H9 (cell line): ENCODE results near the gene ZNRF3. TPM values are rescaled to one million over a fixed set of nuclear protein-coding genes. Genes with fewer than 3 reads are reported as not detected.
A peak's percentile ranks its signal among the peaks of the same experiment; 100 is the strongest.

Experiments used
- DNase-seq: peaks from one replicate; pipeline ENCODE4 v3.0.0-alpha.2; 2017
- H2AFZ ChIP-seq: one replicate; pipeline ENCODE4 v1.6.1; 2013; ENCODE audit warnings: mild to moderate bottlenecking, low read length, control low read depth, moderate library complexity
- H2AK5ac ChIP-seq: 2 replicates; pipeline ENCODE4 v1.6.1; 2013; ENCODE audit warnings: low read length, control low read depth, mixed read lengths; ENCODE audit not compliant: insufficient read length
- H2BK120ac ChIP-seq: one replicate; pipeline ENCODE4 v1.6.1; 2013; ENCODE audit warnings: low read depth, mild to moderate bottlenecking, low read length, control low read depth, inconsistent platforms; ENCODE audit not compliant: poor library complexity, severe bottlenecking
- H2BK12ac ChIP-seq: 2 replicates; pipeline ENCODE4 v1.6.1; 2013; ENCODE audit warnings: low read length, control low read depth, mixed read lengths, low read depth; ENCODE audit not compliant: insufficient read length
- H2BK15ac ChIP-seq: 2 replicates; pipeline ENCODE4 v1.6.1; 2013; ENCODE audit warnings: low read depth, low read length, control low read depth
- H2BK20ac ChIP-seq: one replicate; pipeline ENCODE4 v1.6.1; 2013; ENCODE audit warnings: low read depth, mild to moderate bottlenecking, low read length, control low read depth, inconsistent platforms; ENCODE audit not compliant: poor library complexity, severe bottlenecking
- H2BK5ac ChIP-seq: 2 replicates; pipeline ENCODE4 v1.6.1; 2013; ENCODE audit warnings: low read length, control low read depth, mixed read lengths; ENCODE audit not compliant: insufficient read length
- H3K14ac ChIP-seq: 2 replicates; pipeline ENCODE4 v1.6.1; 2013; ENCODE audit warnings: low read length, control low read depth; ENCODE audit not compliant: insufficient read depth
- H3K18ac ChIP-seq: 2 replicates; pipeline ENCODE4 v1.6.1; 2013; ENCODE audit warnings: low read depth, mild to moderate bottlenecking, mixed read lengths, low read length, control low read depth; ENCODE audit not compliant: insufficient read length
- H3K23ac ChIP-seq: 2 replicates; pipeline ENCODE4 v1.6.1; 2013; ENCODE audit warnings: low read length, control low read depth, mixed read lengths, low read depth; ENCODE audit not compliant: insufficient read length
- H3K23me2 ChIP-seq: 2 replicates; pipeline ENCODE4 v1.6.1; 2013; ENCODE audit warnings: low read depth, mild to moderate bottlenecking, mixed read lengths, low read length, control low read depth; ENCODE audit not compliant: insufficient read length, poor library complexity, severe bottlenecking
- H3K27ac ChIP-seq: 2 replicates; pipeline ENCODE4 v1.5.1; 2013; ENCODE audit warnings: low read length, control low read depth, mixed read lengths, low read depth; ENCODE audit not compliant: insufficient read length
- H3K27me3 ChIP-seq: 2 replicates; pipeline ENCODE4 v1.6.1; 2013; ENCODE audit warnings: low read length, control low read depth, inconsistent platforms; ENCODE audit not compliant: insufficient read depth
- H3K4ac ChIP-seq: 2 replicates; pipeline ENCODE4 v1.6.1; 2013; ENCODE audit warnings: low read depth, mild to moderate bottlenecking, control low read depth, inconsistent platforms, low read length, moderate library complexity
- H3K4me1 ChIP-seq: 2 replicates; pipeline ENCODE4 v1.6.1; 2013; ENCODE audit warnings: low read length, control low read depth, inconsistent platforms; ENCODE audit not compliant: insufficient read depth
- H3K4me2 ChIP-seq: 2 replicates; pipeline ENCODE4 v1.6.1; 2013; ENCODE audit warnings: low read length, control low read depth, mixed read lengths; ENCODE audit not compliant: insufficient read length, insufficient read depth
- H3K56ac ChIP-seq: 2 replicates; pipeline ENCODE4 v1.6.1; 2013; ENCODE audit warnings: low read depth, mild to moderate bottlenecking, mixed read lengths, low read length, control low read depth; ENCODE audit not compliant: insufficient read length
- H3K79me1 ChIP-seq: 2 replicates; pipeline ENCODE4 v1.6.1; 2013; ENCODE audit warnings: low read depth, mild to moderate bottlenecking, moderate library complexity, low read length, control low read depth, inconsistent platforms; ENCODE audit not compliant: insufficient read depth, poor library complexity, severe bottlenecking
- H3K79me2 ChIP-seq: 2 replicates; pipeline ENCODE4 v1.6.1; 2013; ENCODE audit warnings: low read length, control low read depth, inconsistent platforms; ENCODE audit not compliant: insufficient read depth
- H3K9ac ChIP-seq: 2 replicates; pipeline ENCODE4 v1.6.1; 2013; ENCODE audit warnings: low read length, control low read depth, mixed read lengths; ENCODE audit not compliant: insufficient read length; ENCODE audit errors: extremely low read depth
- H3K9me3 ChIP-seq: one replicate; pipeline ENCODE4 v1.6.1; 2013; ENCODE audit warnings: low read depth, low read length, inconsistent platforms; ENCODE audit not compliant: control insufficient read depth
- H3T11ph ChIP-seq: one replicate; pipeline ENCODE4 v1.6.1; 2013; ENCODE audit warnings: mild to moderate bottlenecking, low read length, control low read depth, inconsistent platforms
- H4K20me1 ChIP-seq: one replicate; pipeline ENCODE4 v1.6.1; 2013; ENCODE audit not compliant: control insufficient read depth, insufficient read length, insufficient read depth
- H4K5ac ChIP-seq: 2 replicates; pipeline ENCODE4 v1.6.1; 2013; ENCODE audit warnings: low read depth, mild to moderate bottlenecking, mixed read lengths, low read length, control low read depth; ENCODE audit not compliant: insufficient read length
- H4K8ac ChIP-seq: replicated peaks from 2 replicates; pipeline ENCODE4 v1.6.1; 2013; ENCODE audit warnings: low read length, control low read depth, mixed read lengths, low read depth; ENCODE audit not compliant: insufficient read length
- H4K91ac ChIP-seq: 2 replicates; pipeline ENCODE4 v1.6.1; 2013; ENCODE audit warnings: low read depth, mild to moderate bottlenecking, moderate library complexity, mixed read lengths, low read length, control low read depth; ENCODE audit not compliant: insufficient read length
- H3K27ac Mint-ChIP-seq, 3 experiments: 2 replicates in 2 of 3; 3 replicates in 1 of 3; pipeline ENCODE4 v1.8.0; 2020 to 2021; ENCODE audit warnings: mixed read lengths in 3 of 3, mild to moderate bottlenecking in 1 of 3, moderate library complexity in 1 of 3
- H3K27me3 Mint-ChIP-seq: 2 replicates; pipeline ENCODE4 v1.8.0; 2021; ENCODE audit warnings: low read depth, mild to moderate bottlenecking, moderate library complexity, mixed read lengths
- H3K36me3 Mint-ChIP-seq, 3 experiments: 2 replicates in 2 of 3; 3 replicates in 1 of 3; pipeline ENCODE4 v1.8.0; 2020 to 2021; ENCODE audit warnings: low read depth in 3 of 3, mixed read lengths in 3 of 3; ENCODE audit not compliant: insufficient read depth in 1 of 3
- H3K4me1 Mint-ChIP-seq, 2 experiments: 2 replicates each; pipeline ENCODE4 v1.8.0; 2020; ENCODE audit warnings: mixed read lengths in 2 of 2
- H3K4me3 Mint-ChIP-seq, 2 experiments: 2 replicates in 1 of 2; 3 replicates in 1 of 2; pipeline ENCODE4 v1.8.0; 2020 to 2021; ENCODE audit warnings: mild to moderate bottlenecking in 2 of 2, mixed read lengths in 2 of 2, moderate library complexity in 1 of 2
- H3K9me3 Mint-ChIP-seq, 2 experiments: 2 replicates in 1 of 2; 3 replicates in 1 of 2; pipeline ENCODE4 v1.8.0; 2020; ENCODE audit warnings: mild to moderate bottlenecking in 2 of 2, mixed read lengths in 2 of 2, moderate library complexity in 1 of 2
- CTCF ChIP-seq: fragments of 200-600 bp; sonication (generic); conservative IDR thresholded peaks from 3 replicates; pipeline ENCODE4 v1.8.0; 2021; ENCODE audit warnings: antibody characterized with exemption, mild to moderate bottlenecking
- WGBS: extraction: QIAGEN DNeasy Blood & Tissue Kit; methylation state at CpG from one replicate; pipeline ENCODE4 v1.1.7; 2013; ENCODE audit warnings: missing lambda C conversion rate, low lambda C conversion rate, mixed read lengths; ENCODE audit not compliant: insufficient read length; ENCODE audit errors: extremely low coverage; 5-methylcytosine and 5-hydroxymethylcytosine counted together
- total RNA-seq: library from RNA; stranded (reverse); gene quantifications from 2 replicates; pipeline ENCODE4 v1.2.1, GENCODE V29; 2021

Gene ZNRF3
- total RNA-seq, 1 experiment from 2014 or later: 20.6 TPM

- Histone ChIP-seq H3K27ac (no peak overlapping the region), H2BK15ac (no peak overlapping the region), H2BK20ac (no peak overlapping the region), H3K56ac (no peak overlapping the region), H3K18ac (no peak overlapping the region), H4K20me1 (no peaks in the 10 kb centered on the region), H2BK12ac (no peak overlapping the region), H3K23me2 (peaks cover 17% of the 10 kb centered on the region), H3K4ac (no peak overlapping the region), H2BK5ac (no peak overlapping the region), H2AK5ac (no peak overlapping the region), H3T11ph (no peak overlapping the region), H3K14ac (peak overlapping the region; percentile 39; the same call in 1 of the 2 replicates), H4K8ac (no peak overlapping the region), H2BK120ac (no peak overlapping the region), H3K23ac (no peak overlapping the region), H3K9me3 (no peaks in the 10 kb centered on the region), H3K9ac (peak overlapping the region; percentile 48), H2AFZ (no peak overlapping the region), H3K4me1 (peaks cover 10% of the 10 kb centered on the region), H3K79me1 (peaks cover 6% of the 10 kb centered on the region), H3K27me3 (no peaks in the 10 kb centered on the region), H3K4me2 (peak overlapping the region; percentile 98), H3K79me2 (peaks cover 35% of the 10 kb centered on the region; the same call in 1 of the 2 replicates), H4K91ac (no peak overlapping the region), H4K5ac (no peak overlapping the region)
- Mint-ChIP-seq H3K36me3 (peaks cover 0 to 2% (median 0%) of the 10 kb centered on the region in 3 experiments; a peak in 2 of 7 replicates), H3K27ac (0 out of 7 replicates have a peak overlapping the region, but pooled peaks of 1 of the 3 experiments have one; percentile 58), H3K4me3 (peak overlapping the region; percentile 89 to 93), H3K9me3 (peaks cover 0 to 2% of the 10 kb centered on the region in 2 experiments; a peak in 3 of 5 replicates), H3K4me1 (peaks cover 51 to 52% of the 10 kb centered on the region in 2 experiments), H3K27me3 (peaks cover 10% of the 10 kb centered on the region)
- WGBS: no CpG with 5 or more reads among the region's 19 CpGs
- DNase-seq: no peak
- TF ChIP-seq CTCF: no peak
Measured at GRCh38 chr22:28884747-28885350, 1.5 kb downstream of the ZNRF3 start.
